H1 (cell line): Measurements from ENCODE around the gene ADGRA3. TPM values are rescaled to one million over a fixed set of nuclear protein-coding genes. Genes with fewer than 3 reads are reported as not detected.

ENCODE experiments used
- CHD1 ChIP-seq: IDR thresholded peaks from 2 replicates; pipeline ENCODE4 v1.6.1; 2012; ENCODE audit warnings: low read depth, low read length, improper control_type of control experiment
- CHD7 ChIP-seq: fragments of 300-600 bp; sonication (generic); IDR thresholded peaks from 2 replicates; pipeline ENCODE4 v1.7.1; 2012; ENCODE audit warnings: low read length, moderate library complexity, mild to moderate bottlenecking, inconsistent platforms; ENCODE audit not compliant: insufficient replicate concordance
- EP300 ChIP-seq, 2 experiments: IDR thresholded peaks; 1 replicate in 1 of 2; 2 replicates in 1 of 2; pipeline ENCODE4 v1.6.1; 2011 to 2012; ENCODE audit warnings: low read depth in 2 of 2, low read length in 2 of 2, mild to moderate bottlenecking in 2 of 2, borderline replicate concordance in 1 of 2, inconsistent platforms in 1 of 2, moderate library complexity in 1 of 2
- polyA plus RNA-seq, 7 experiments: library from polyadenylated mRNA; depleted of rRNA in 3 of 7; stranded (reverse) in 5 of 7; unstranded in 2 of 7; fragments of >200 nt in 5 of 7; fragments of 200-250 nt in 2 of 7; gene quantifications; 1 replicate in 5 of 7; 2 replicates in 1 of 7; 4 replicates in 1 of 7; pipeline versions ENCODE4 v1.2.1 to v1.2.3, GENCODE V29; 2011 to 2013; ENCODE audit warnings: missing spikeins in 2 of 7, mixed read lengths in 2 of 7
- total RNA-seq: library from RNA; stranded (reverse); fragmentation: NEBNext Ultra II Directional; extraction: Animal tissue kit (Norgen Biotek cat#: 25700); gene quantifications from 2 replicates; pipeline ENCODE4 v1.2.1, GENCODE V29; 2021

The ADGRA3 gene
- total and polyA plus RNA-seq, 2 of the 8 experiments (the other 6 are each of a cell fraction or from before 2014, with no cell fraction given): 31.5 to 63.0 TPM

GRCh38 chr4:22417408-22417807, 98.5 kb downstream of the ADGRA3 start (continued):
- TF ChIP-seq CHD7: no peak
- no peak for TF ChIP-seq CHD1
- no peak for TF ChIP-seq EP300 (IDR thresholded peaks at IDR 0.05; ENCODE audit: borderline replicate concordance in 1 of 2, low read depth in 2 of 2, low read length in 2 of 2)
- TF ChIP-seq, all 59 proteins: peak for 0
